Medulla oblongata (tissue), 1 donor: ENCODE data around the gene CLSTN2.

Experiments used
- DNase-seq: peaks from one replicate; pipeline ENCODE4 v3.0.0-alpha.2; 2015; ENCODE audit errors: extremely low spot score

Gene CLSTN2

DNA sequence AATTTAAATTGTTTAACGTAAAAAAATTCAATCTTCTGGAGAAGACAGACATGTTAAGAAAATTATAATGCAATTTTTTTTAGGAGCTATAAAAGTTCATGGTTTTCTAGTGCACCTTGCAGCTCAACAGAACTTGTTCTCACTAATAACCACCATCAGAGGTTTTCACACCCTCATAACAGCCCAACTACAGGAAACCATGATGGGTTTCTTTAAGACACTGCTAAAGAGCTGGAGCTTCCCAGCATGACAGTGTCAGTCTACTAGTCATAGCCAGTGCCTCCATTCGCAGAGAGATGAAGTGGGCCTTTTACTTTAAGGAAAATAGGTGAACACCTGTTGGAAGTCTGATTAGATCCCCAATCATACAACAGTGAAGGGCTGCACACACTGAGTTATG lies 518.8 kb downstream of the CLSTN2 start:
- DNase-seq = no peak

DNA sequence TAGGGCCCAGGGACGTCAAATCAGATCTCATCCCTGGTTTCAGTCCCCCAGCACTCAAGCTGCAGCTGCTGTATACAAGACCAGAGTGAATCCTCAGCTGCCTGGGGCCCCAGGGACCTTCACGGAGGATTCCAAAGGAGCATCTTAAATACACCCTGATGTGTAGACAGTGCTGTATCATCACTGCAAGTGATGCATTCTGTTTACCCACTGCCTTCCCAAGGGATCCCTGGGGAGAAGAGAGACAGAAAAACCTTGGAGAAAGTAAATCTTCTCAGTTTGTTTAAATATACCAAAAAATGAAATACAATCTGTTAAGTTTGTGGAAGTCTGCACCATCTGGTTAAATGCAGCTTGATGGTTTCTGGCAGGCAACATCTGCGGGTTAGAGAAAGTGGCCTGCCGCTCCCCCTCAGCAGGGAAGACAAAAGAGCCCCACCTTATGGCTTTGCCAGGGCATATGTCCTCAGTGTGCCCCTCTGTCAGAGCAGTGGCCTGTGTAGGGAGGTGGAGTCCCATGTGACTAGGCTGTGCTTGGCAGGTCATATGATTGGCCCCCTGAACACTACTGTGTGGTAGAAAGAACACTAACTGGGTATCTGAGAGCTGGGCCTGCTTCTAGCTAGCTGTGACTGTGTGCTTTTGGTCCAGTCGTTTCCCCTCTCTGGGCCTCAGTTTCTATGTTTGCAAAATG lies 520.7 kb downstream of the CLSTN2 start:
- DNase-seq = no peak

DNA sequence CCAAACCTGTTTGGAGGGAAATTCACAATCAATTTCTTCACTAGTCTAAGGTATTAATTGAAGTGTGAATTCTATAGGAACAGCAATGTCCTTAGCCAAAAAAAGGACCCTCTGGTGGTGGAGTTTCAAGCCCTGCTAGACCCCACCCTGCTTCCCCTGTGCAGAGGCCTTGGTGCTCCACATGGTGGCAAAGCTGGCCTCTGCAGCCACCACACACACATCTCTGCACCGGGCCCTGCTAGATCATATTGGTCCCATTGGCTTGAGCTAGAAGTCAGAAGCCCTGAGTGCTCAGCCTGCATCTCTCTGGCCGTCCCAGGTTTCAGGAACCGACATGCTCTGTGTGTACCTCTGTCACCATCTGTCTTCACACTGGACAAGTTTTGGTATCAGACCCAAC lies 522.0 kb downstream of the CLSTN2 start:
- DNase-seq = no peak

DNA sequence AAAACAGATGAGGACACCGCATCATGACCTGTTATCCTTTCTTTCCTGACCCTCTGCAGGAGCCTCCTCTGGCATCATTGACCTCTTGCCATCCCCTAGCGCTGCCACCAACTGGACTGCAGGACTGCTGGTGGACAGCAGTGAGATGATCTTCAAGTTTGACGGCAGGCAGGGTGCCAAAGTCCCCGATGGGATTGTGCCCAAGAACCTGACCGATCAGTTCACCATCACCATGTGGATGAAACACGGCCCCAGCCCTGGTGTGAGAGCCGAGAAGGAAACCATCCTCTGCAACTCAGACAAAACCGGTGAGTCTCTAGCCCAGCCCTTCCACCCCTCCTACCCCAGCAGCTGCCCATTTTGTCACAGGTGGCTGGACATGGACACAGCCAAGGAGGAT lies 524.5 kb downstream of the CLSTN2 start:
- DNase-seq = no peak

DNA sequence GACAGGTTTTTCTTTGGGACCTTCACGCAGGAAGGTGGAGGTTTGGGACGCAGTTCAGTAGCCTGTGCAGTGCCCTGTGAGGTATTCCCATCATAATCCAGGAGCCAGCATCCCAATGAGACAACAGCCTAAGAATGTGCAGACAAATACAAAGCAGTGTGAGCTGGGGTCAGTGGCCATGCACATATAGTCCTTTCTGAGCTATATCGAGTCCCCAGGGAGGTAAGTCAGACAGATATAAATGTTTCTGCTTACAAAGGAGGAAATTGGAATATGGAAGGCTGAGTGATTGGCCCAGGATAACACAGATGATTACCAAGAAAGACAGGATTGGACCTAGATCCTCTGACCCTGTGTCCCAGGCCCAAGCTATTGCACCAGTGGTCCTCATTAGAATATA lies 526.3 kb downstream of the CLSTN2 start:
- DNase-seq = no peak

DNA sequence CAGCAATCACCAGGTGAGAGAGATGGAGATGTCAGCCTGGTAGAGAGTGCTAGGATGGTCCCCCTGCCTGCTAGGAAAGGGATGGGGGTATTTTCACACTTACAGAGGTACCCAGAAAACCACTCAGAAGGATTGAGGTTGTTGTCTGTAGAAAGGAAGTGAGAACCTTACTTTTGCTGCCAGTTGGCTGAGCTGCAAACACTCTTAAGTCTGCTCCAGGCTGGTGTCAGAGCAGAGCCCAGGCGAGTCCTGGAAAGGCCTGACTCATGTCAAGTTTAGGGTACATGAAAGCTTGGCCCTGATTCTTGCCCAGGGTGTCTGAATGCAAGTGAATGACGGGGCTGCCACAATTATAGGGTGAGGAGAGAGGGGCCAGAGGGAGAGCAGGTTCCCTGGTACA lies 528.4 kb downstream of the CLSTN2 start:
- no peak for DNase-seq

GRCh38 chr3:140465988-140466387 lies 531.0 kb downstream of the CLSTN2 start:
- DNase-seq = no peak

DNA sequence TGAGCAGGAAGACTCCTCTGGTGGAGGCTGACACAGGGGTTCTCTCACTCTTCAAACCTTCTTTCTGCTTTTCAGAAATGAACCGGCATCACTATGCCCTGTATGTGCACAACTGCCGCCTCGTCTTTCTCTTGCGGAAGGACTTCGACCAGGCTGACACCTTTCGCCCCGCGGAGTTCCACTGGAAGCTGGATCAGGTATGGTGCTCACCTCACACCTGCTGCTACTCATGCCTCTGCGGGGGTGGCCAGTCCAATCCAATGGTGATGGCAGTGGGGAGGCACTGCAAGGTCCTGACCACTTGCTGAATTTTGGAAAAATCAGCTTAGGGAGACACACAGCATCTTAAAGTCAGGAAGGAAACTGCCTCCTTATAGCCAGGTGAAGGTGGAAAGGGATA lies 531.5 kb downstream of the CLSTN2 start:
- DNase-seq = no peak

- peak; percentile 12 for DNase-seq
These were observed 532.2 kb downstream of the CLSTN2 start for GRCh38 chr3:140467104-140467577.

- no peak for DNase-seq
These were observed 532.9 kb downstream of the CLSTN2 start for GRCh38 chr3:140467796-140468315.

DNA sequence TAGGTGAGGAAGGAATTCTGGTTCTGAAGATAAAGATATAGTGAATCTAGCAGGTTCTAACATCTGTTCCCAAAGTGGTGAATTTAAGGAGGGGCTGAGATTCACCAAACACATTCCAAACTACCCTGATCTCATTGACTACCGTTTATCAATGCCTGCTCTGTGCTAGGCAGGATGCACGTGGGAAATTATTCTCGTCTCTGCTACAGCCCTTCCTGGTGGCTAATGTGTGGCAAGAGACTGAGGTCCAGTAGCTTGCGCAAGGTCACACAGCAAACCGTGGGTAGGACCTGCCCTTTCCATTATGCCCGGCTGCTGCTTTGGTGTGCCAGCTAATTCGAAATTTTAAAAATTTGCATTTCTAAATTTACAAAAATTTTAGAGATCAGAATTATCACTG lies 533.4 kb downstream of the CLSTN2 start:
- DNase-seq = no peak

- DNase-seq = no peak
These were observed 534.5 kb downstream of the CLSTN2 start for GRCh38 chr3:140469491-140469890.

- DNase-seq = no peak
These were observed 535.2 kb downstream of the CLSTN2 start for GRCh38 chr3:140470211-140470610.

GRCh38 chr3:140470962-140471361 lies 536.0 kb downstream of the CLSTN2 start:
- no peak for DNase-seq

GRCh38 chr3:140472306-140473020 lies 537.5 kb downstream of the CLSTN2 start:
- no peak for DNase-seq

GRCh38 chr3:140487566-140487965 lies 552.6 kb downstream of the CLSTN2 start:
- DNase-seq = no peak

DNA sequence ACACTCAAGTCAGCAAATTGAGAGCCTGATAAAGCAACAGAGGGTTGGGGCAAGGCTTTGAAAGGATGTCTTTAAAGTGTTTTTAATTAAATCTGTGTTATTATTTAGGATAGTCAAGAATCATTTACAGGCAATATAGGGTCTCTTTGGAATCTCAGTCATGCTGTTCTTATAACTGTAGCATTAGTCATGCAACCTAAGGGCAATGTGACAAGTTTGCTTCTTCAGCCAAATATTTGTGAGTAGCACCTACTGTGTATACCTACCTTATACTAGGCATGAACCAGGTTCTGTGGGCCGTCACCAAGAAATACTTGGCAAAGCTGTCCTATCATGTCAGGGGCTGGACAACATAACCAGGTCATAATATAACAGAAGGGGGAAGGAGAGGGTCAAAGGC lies 558.3 kb downstream of the CLSTN2 start:
- DNase-seq = no peak

DNA sequence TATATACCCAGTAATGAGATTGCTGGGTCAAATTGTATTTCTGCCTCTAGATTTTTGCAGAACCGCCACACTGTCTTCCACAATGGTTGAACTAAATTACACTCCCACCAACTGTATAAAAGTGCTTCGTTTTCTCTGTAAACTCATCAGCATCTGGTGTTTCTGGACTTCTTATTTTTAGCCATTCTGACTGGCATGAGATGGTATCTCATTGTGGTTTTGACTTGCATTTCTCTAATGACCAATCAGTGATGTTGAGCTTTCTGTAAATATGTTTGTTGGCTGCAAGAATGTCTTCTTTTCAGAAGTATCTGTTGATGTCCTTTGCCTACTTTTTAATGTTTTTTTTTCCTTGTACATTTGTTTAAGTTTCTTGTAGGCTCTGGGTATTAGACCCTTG lies 560.0 kb downstream of the CLSTN2 start:
- DNase-seq = no peak

- no peak for DNase-seq
These were observed 562.3 kb downstream of the CLSTN2 start for GRCh38 chr3:140497331-140497730.

DNA sequence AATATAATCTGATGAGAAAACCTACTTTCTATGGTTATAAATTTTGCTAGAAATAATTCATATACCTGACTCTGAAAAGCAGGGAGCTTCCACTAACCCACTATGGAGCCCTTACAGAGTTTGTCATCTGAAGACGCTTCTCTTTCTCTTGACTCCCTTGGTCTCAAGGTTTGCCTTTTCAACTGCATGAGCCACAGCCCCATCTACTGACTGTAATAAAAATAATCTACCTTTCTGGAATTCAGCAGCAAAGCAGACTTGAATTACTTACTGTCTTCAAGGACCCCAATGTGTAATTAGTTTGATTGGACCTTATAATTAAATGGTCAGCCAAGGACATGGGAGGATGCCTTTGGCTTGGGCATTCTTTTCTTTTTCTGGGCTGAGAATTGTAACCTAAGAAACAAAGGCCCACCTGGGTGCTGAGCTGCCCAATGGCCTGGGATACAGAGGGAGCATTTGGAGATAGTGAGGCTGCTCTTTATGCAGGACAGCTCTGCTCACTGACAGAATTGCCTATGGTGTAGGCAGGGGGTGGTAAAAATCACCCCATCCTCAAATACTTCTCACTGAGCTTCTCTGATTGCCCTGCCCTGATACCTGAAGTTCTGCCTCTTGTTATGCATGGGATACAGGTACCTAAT lies 564.3 kb downstream of the CLSTN2 start:
- DNase-seq = peak; percentile 34

DNA sequence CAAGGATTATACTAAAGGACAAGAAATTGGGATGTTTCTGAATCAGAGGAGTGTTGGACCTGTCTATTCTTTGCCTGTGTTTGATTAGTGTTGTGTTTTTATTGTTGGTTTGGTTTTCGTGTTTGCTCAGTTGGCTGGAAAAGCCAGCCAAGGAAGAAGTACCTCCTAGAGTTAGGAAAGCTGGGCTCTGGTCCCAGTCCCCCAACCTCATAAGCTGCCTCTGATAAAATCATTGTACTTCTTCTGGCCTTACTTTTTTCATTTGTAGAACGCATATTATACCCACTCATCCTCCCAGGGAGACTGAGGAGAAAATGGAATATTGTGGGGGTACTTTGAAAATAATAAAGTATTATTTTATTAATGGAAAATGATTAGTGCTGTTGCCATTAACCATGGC lies 565.5 kb downstream of the CLSTN2 start:
- DNase-seq = no peak

- no peak for DNase-seq
These were observed 566.2 kb downstream of the CLSTN2 start for GRCh38 chr3:140501061-140501769.
